Stimulated activated naive CD4-positive, alpha-beta T cell (primary cell): Measurements from ENCODE around the gene TAF1B.
"Not testable (repeated sequence)": the region's sequence is repeated elsewhere in the genome, so short reads cannot be mapped to it uniquely, and the experiment has no call there.

ENCODE experiments used
- DNase-seq, 6 experiments: peaks; one replicate each; lab custom pipeline; 2025; lab: John Stamatoyannopoulos, UW

The TAF1B gene

GRCh38 chr2:9884436-9884835, 41.2 kb downstream of the TAF1B start:
- DNase-seq = no peak

GRCh38 chr2:9885036-9885684, 41.9 kb downstream of the TAF1B start:
- no peak for DNase-seq

- no peak for DNase-seq
These were observed 44.2 kb downstream of the TAF1B start for GRCh38 chr2:9887513-9887912.

GRCh38 chr2:9889812-9890261, 46.6 kb downstream of the TAF1B start:
- DNase-seq = no peak

- DNase-seq = no peak
These were observed 49.0 kb downstream of the TAF1B start for GRCh38 chr2:9892236-9892635.

- DNase-seq = peak in 1 of 6 experiments; percentile 6
These were observed 52.7 kb downstream of the TAF1B start for GRCh38 chr2:9895669-9896590.

GRCh38 chr2:9897331-9897737, 54.1 kb downstream of the TAF1B start:
- DNase-seq = no peak

- no peak for DNase-seq
These were observed 54.6 kb downstream of the TAF1B start for GRCh38 chr2:9897846-9898245.

- DNase-seq = no peak
These were observed 62.1 kb downstream of the TAF1B start for GRCh38 chr2:9905413-9905812.

- no peak for DNase-seq
These were observed 64.1 kb downstream of the TAF1B start for GRCh38 chr2:9907402-9907801.

GRCh38 chr2:9908639-9909038, 65.4 kb downstream of the TAF1B start:
- no peak for DNase-seq

GRCh38 chr2:9909106-9909505, 65.8 kb downstream of the TAF1B start:
- DNase-seq = no peak

GRCh38 chr2:9910699-9911098, 67.4 kb downstream of the TAF1B start:
- no peak for DNase-seq

GRCh38 chr2:9912468-9912867, 69.2 kb downstream of the TAF1B start:
- no peak for DNase-seq

- DNase-seq = no peak
These were observed 71.3 kb downstream of the TAF1B start for GRCh38 chr2:9914384-9915065.

GRCh38 chr2:9918275-9918674, 75.0 kb downstream of the TAF1B start:
- no peak for DNase-seq

GRCh38 chr2:9919512-9919911, 76.2 kb downstream of the TAF1B start:
- no peak for DNase-seq

GRCh38 chr2:9927020-9927419, 83.7 kb downstream of the TAF1B start:
- DNase-seq = not testable (repeated sequence)

GRCh38 chr2:9937258-9937657, 94.0 kb downstream of the TAF1B start:
- no peak for DNase-seq

- no peak for DNase-seq
These were observed 94.7 kb downstream of the TAF1B start for GRCh38 chr2:9937968-9938367.

GRCh38 chr2:9939587-9940485, 96.6 kb downstream of the TAF1B start:
- DNase-seq = no peak
